SU-DHL-6 (cell line): Measurements from ENCODE around the gene ACAT2.
A peak's percentile ranks its signal among the peaks of the same experiment; 100 is the strongest.

Experiments used
- H2AFZ ChIP-seq: fragments of 200-600 bp; sonication (generic); 2 replicates; pipeline ENCODE4 v1.6.1; 2014; ENCODE audit warnings: low read depth, mild to moderate bottlenecking, moderate library complexity, mixed read lengths, antibody characterized with exemption, low read length; ENCODE audit not compliant: severe bottlenecking
- H3F3A ChIP-seq: fragments of 200-600 bp; shearing (Covaris generic); 2 replicates; pipeline ENCODE4 v1.6.0; 2016; ENCODE audit warnings: antibody characterized with exemption, mild to moderate bottlenecking; ENCODE audit not compliant: insufficient read depth
- H3K27ac ChIP-seq: fragments of 200-600 bp; sonication (generic); 2 replicates; pipeline ENCODE4 v1.5.1; 2016; ENCODE audit warnings: low read depth, mild to moderate bottlenecking, low read length, moderate library complexity, mixed read lengths
- H3K27me3 ChIP-seq: fragments of 200-600 bp; sonication (generic), shearing (Covaris generic); 2 replicates; pipeline ENCODE4 v1.6.0; 2014; ENCODE audit warnings: mild to moderate bottlenecking, low read length
- H3K36me3 ChIP-seq: fragments of 200-600 bp; sonication (generic); 2 replicates; pipeline ENCODE4 v1.6.1; 2014; ENCODE audit warnings: mild to moderate bottlenecking, low read length, mixed read lengths
- H3K4me2 ChIP-seq: fragments of 300-600, 200-600 bp; shearing (Covaris generic), sonication (generic); 2 replicates; pipeline ENCODE4 v1.6.0; 2014; ENCODE audit warnings: low read length, low read depth, mild to moderate bottlenecking; ENCODE audit not compliant: poor library complexity, severe bottlenecking
- H3K4me3 ChIP-seq: fragments of 200-600 bp; sonication (generic); 2 replicates; pipeline ENCODE4 v1.5.1; 2014; ENCODE audit warnings: antibody characterized with exemption, low read length, mild to moderate bottlenecking, mixed read lengths; ENCODE audit not compliant: insufficient read depth, poor library complexity, severe bottlenecking
- H3K79me2 ChIP-seq: fragments of 200-600 bp; sonication (generic); 2 replicates; pipeline ENCODE4 v1.6.1; 2014; ENCODE audit warnings: mild to moderate bottlenecking, low read length, moderate library complexity; ENCODE audit not compliant: insufficient read depth
- H3K9ac ChIP-seq: fragments of 200-600 bp; sonication (generic); 2 replicates; pipeline ENCODE4 v1.7.0; 2014; ENCODE audit warnings: mild to moderate bottlenecking, low read length
- H3K9me2 ChIP-seq: fragments of 200-600 bp; sonication (generic); replicated peaks from 2 replicates; pipeline ENCODE4 v1.6.1; 2014; ENCODE audit warnings: low read length; ENCODE audit not compliant: insufficient read depth
- H3K9me3 ChIP-seq: fragments of 200-600 bp; sonication (generic); 2 replicates; pipeline ENCODE4 v1.6.1; 2014; ENCODE audit warnings: low read length, mixed read lengths; ENCODE audit not compliant: insufficient read depth
- H4K20me1 ChIP-seq: fragments of 200-600 bp; sonication (generic); 2 replicates; pipeline ENCODE4 v1.6.1; 2014; ENCODE audit warnings: low read depth, mild to moderate bottlenecking, antibody characterized with exemption, low read length, moderate library complexity, mixed read lengths
- EZH2phosphoT487 ChIP-seq: fragments of 200-600 bp; sonication (generic), shearing (Covaris generic); conservative IDR thresholded peaks from 2 replicates; pipeline ENCODE4 v1.6.1; 2018; ENCODE audit warnings: mild to moderate bottlenecking, antibody characterized with exemption, low read length, moderate library complexity, mixed read lengths
- TF ChIP-seq, protein P1 (sequence below): fragments of 200-600 bp; sonication (generic); IDR thresholded peaks from one replicate; pipeline ENCODE4 v1.5.1; 2017; ENCODE audit warnings: antibody characterized with exemption, mild to moderate bottlenecking, low read length, moderate library complexity; ENCODE audit not compliant: insufficient read depth, poor library complexity, severe bottlenecking

ACAT2 gene

DNA sequence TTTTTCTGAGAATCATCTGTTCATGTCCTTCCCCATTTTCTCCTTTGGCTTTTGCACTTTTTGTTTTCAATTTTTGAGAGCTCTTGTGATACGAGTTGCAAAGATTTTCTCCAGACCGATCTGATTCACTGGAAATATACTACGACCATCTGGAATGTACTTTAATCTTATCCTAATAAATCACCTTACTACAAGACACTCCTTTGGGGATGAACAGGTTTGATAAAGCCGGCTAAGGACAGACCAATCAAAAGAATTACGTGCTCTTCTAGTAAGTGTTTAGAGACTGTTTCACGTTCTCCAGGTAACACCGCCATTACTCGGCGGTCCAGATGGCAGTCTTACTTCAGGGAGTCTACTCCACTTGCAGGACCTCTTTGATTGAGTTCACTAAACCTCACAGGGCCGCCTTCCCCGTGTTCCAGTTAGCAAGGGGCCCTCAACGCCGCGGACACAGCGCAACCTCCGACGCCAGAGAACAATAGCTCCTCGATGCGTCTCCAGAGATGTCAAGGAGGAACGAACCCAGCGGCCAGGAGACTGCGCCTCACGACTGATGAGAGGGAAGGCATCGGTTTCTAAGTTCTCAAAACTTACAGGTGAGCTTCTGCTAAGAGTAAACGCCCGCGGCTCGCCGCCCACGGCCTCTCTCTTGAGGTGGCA, 35.5 kb upstream of the ACAT2 start:
- Histone ChIP-seq H3K4me3 (peak overlapping the region; percentile 82), H2AFZ (peak overlapping the region; percentile 42), H3K27ac (peak overlapping the region; percentile 89), H3K36me3 (peaks cover 20% of the 10 kb centered on the region; the same call in 1 of the 2 replicates), H3K9me3 (no peaks in the 10 kb centered on the region), H3K9me2 (no peaks in the 10 kb centered on the region), H3K9ac (peak overlapping the region; percentile 89), H3K79me2 (peaks cover 87% of the 10 kb centered on the region), H3K27me3 (no peaks in the 10 kb centered on the region), H3K4me2 (peak overlapping the region; percentile 95), H4K20me1 (peaks cover 32% of the 10 kb centered on the region), H3F3A (peaks cover 3% of the 10 kb centered on the region; the same call in 1 of the 2 replicates)
- TF ChIP-seq, protein P1, sequence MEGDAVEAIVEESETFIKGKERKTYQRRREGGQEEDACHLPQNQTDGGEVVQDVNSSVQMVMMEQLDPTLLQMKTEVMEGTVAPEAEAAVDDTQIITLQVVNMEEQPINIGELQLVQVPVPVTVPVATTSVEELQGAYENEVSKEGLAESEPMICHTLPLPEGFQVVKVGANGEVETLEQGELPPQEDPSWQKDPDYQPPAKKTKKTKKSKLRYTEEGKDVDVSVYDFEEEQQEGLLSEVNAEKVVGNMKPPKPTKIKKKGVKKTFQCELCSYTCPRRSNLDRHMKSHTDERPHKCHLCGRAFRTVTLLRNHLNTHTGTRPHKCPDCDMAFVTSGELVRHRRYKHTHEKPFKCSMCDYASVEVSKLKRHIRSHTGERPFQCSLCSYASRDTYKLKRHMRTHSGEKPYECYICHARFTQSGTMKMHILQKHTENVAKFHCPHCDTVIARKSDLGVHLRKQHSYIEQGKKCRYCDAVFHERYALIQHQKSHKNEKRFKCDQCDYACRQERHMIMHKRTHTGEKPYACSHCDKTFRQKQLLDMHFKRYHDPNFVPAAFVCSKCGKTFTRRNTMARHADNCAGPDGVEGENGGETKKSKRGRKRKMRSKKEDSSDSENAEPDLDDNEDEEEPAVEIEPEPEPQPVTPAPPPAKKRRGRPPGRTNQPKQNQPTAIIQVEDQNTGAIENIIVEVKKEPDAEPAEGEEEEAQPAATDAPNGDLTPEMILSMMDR: no peak
- no peak for TF ChIP-seq EZH2phosphoT487

DNA sequence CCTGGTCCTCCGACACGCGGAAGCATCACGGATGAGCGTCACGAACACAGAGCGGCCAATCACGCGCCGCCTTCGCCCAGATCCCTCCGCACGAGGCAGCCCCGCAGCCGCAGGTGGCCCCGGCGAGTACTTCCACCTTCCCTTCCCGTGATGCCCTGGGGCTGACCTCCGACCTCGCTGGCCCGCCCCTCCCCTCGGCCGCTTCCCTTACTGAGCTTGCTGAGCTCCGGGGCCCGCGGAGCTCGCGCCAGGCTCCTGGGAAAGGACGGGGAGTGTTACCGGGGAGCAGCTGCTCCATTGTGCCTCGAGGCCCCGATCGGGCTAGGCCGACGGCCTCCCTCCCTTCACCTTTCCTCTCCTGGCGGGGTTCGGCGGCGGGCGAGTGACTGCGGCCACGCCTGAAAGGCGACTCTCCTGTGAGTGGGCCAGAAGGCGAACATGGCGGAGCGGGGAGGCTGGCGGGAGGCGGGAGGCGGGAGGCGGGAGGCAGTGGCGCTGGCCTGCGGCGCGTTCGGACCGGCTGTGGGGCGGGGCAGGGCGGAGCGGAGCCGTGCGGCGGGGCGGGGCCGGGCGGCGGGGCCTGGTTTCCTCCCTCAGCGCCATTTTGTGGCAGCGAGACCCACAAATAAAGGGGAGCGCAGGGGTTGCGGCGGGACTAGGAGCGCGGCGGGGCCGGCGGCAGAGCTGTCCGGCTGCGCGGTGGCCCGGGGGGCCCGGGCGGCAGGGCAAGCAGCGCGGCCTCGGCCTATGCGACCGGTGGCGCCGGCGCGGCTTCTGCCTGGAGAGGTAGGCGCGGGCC, 34.7 kb upstream of the ACAT2 start, which contains the start of gene WTAP:
Gene WTAP (plus strand): TSS at position 589 of the 799 bp plus-strand sequence. CDS start 8,760 bp downstream, outside the sequence.
- H3K9me3 ChIP-seq: no peaks in the 10 kb centered on the region
- peaks cover 93% of the 10 kb centered on the region for H3K79me2 ChIP-seq
- H3K9ac ChIP-seq: peak within 1 kb of the TSS; percentile 89
- peak within 1 kb of the TSS; percentile 86 for H3K4me3 ChIP-seq
- H3K27me3 ChIP-seq: no peaks in the 10 kb centered on the region
- no peaks in the 10 kb centered on the region for H3K9me2 ChIP-seq
- peaks cover 3% of the 10 kb centered on the region; the same call in 1 of the 2 replicates for H3F3A ChIP-seq
- H4K20me1 ChIP-seq: peaks cover 39% of the 10 kb centered on the region
- TF ChIP-seq, protein P1: no peak
- TF ChIP-seq EZH2phosphoT487: no peak
- peak within 1 kb of the TSS; percentile 42 for H2AFZ ChIP-seq
- H3K36me3 ChIP-seq: peaks cover 26% of the 10 kb centered on the region; the same call in 1 of the 2 replicates
- peak within 1 kb of the TSS; percentile 95 for H3K4me2 ChIP-seq
- H3K27ac ChIP-seq: peak within 1 kb of the TSS; percentile 89

DNA sequence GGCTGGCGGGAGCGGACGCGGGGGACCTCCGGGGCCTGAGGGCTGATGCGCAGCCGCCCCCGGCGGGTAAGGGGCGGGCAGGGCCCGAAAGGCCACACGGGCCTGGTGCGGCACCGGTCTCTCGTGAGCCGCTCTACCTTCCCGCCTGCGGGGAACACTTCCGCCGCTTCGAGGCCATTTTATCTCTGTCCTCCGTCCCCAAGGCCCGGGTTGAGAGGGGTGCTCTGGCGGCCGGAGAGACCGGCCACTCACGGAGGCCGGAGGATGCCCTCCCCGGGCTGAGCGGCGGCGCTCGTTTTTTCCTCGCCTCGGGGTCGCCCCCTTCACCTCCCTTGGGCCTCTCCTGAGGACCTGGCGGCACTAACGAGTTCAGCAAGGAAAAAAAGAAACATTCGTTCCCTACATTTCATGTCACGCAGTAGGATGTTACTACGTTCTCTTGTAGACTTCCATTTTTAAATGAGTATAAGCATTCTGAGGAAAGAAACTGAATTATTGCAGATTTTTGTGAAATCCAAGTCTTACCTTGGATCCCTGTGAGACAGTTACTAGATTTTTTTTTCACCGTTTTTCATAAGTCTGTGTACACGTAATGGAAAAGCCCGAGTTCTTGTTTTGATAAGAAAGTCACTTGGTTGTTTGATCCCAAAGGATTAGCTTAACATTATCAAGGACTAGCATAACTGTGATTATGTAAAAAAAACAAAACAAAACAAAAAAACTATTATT, 34.0 kb upstream of the ACAT2 start:
- H3K36me3 ChIP-seq: peaks cover 27% of the 10 kb centered on the region; the same call in 1 of the 2 replicates
- H3K9me3 ChIP-seq: no peaks in the 10 kb centered on the region
- H3K9me2 ChIP-seq: no peaks in the 10 kb centered on the region
- H2AFZ ChIP-seq: no peak overlapping the region
- H3K4me3 ChIP-seq: peak overlapping the region; percentile 86
- peak overlapping the region; percentile 95 for H3K4me2 ChIP-seq
- H3K79me2 ChIP-seq: peaks cover 93% of the 10 kb centered on the region
- H3F3A ChIP-seq: peaks cover 3% of the 10 kb centered on the region; the same call in 1 of the 2 replicates
- H3K27me3 ChIP-seq: no peaks in the 10 kb centered on the region
- H4K20me1 ChIP-seq: peaks cover 43% of the 10 kb centered on the region
- peak overlapping the region; percentile 89 for H3K27ac ChIP-seq
- TF ChIP-seq, protein P1: no peak
- TF ChIP-seq EZH2phosphoT487: no peak
- H3K9ac ChIP-seq: peak overlapping the region; percentile 89
